Measurements from ENCODE around the gene SETBP1. TPM values are rescaled to one million over a fixed set of nuclear protein-coding genes. Genes with fewer than 3 reads are reported as not detected.

The SETBP1 gene
- total and polyA plus RNA-seq, 2 of the 8 experiments (the other 6 are each of a cell fraction or from before 2014, with no cell fraction given): 2.0 to 6.5 TPM

GRCh38 chr18:44950685-44951195 is 270.1 kb downstream of the SETBP1 start (continued):
- TF ChIP-seq CREB1 (IDR thresholded peaks at IDR 0.05) (no peak), CHD1 (IDR thresholded peaks at IDR 0.05; ENCODE audit: low read depth, low read length) (no peak), POLR2A (IDR thresholded peaks at IDR 0.05; ENCODE audit: control extremely low read depth in 1 of 2, low read depth in 2 of 2, low read length in 2 of 2) (no peak), HDAC6 (IDR thresholded peaks at IDR 0.05; ENCODE audit: low read depth, low read length) (no peak)

Measured in H1 (cell line).